ENCODE data around the gene ZNF365.

Gene ZNF365

DNA sequence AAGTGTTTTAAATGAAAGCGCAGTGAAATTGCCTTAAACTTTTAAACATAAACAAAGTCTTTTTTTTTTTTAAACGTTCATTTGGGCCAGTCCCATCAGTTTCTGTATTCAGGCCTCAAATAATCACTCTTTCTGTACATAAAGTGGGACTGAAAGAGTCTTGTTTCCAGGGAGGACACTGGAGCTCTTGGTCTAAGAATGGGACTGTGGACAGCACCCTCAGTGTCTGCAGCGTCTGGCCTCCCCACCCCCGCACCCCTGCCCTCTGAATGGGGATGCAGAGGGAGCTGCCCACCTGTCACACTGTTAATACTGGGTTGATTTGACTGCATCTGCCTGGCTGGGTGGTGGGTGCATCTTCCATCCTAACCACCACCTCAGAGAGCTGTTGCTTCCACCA is 5.2 kb downstream of the ZNF365 start:
- Histone ChIP-seq H2AFZ (no peak overlapping the region), H3K4me2 (ENCODE audit: low read length) (no peak overlapping the region), H3K27me3 (ENCODE audit: control insufficient read depth, insufficient read depth, low read length) (no peaks in the 10 kb centered on the region), H3K4me1 (peaks cover 5% of the 10 kb centered on the region), H3K79me2 (no peaks in the 10 kb centered on the region), H3K4me3 (ENCODE audit: low read depth, low read length) (no peak overlapping the region), H3K36me3 (ENCODE audit: control insufficient read depth, insufficient read depth, low read length) (no peaks in the 10 kb centered on the region), H3K9ac (no peak overlapping the region), H3K9me3 (ENCODE audit: control insufficient read depth, low read length) (no peaks in the 10 kb centered on the region), H3K27ac (no peak overlapping the region)
- TF ChIP-seq, protein P1, sequence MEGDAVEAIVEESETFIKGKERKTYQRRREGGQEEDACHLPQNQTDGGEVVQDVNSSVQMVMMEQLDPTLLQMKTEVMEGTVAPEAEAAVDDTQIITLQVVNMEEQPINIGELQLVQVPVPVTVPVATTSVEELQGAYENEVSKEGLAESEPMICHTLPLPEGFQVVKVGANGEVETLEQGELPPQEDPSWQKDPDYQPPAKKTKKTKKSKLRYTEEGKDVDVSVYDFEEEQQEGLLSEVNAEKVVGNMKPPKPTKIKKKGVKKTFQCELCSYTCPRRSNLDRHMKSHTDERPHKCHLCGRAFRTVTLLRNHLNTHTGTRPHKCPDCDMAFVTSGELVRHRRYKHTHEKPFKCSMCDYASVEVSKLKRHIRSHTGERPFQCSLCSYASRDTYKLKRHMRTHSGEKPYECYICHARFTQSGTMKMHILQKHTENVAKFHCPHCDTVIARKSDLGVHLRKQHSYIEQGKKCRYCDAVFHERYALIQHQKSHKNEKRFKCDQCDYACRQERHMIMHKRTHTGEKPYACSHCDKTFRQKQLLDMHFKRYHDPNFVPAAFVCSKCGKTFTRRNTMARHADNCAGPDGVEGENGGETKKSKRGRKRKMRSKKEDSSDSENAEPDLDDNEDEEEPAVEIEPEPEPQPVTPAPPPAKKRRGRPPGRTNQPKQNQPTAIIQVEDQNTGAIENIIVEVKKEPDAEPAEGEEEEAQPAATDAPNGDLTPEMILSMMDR (IDR thresholded peaks at IDR 0.05): no peak

DNA sequence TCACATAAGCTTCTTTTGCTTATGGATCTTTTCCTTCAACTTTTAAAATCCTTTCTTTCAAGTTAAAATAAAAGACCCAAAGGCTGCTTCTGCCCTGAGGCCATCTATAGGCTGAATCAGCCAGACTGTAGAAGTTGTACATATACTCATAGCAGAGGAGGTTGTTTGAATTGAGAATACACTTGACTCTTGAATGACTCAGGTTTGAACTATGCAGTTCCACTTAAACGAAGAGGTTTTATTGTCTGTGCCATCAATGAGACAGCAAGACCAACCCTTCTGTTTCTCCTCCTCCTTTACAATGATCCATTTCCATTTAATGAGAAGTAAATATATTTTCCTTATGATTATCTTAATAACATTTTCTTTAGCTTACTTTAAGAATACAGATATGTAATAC is 5.8 kb downstream of the ZNF365 start:
- H3K9me3 ChIP-seq (ENCODE audit: control insufficient read depth, low read length): no peaks in the 10 kb centered on the region
- no peak overlapping the region for H3K27ac ChIP-seq
- no peaks in the 10 kb centered on the region for H3K79me2 ChIP-seq
- H2AFZ ChIP-seq: no peak overlapping the region
- no peak overlapping the region for H3K9ac ChIP-seq
- H3K4me1 ChIP-seq: peaks cover 8% of the 10 kb centered on the region
- H3K4me2 ChIP-seq (ENCODE audit: low read length): no peak overlapping the region
- TF ChIP-seq, protein P1 (IDR thresholded peaks at IDR 0.05): no peak
- H3K27me3 ChIP-seq (ENCODE audit: control insufficient read depth, insufficient read depth, low read length): no peaks in the 10 kb centered on the region
- H3K36me3 ChIP-seq (ENCODE audit: control insufficient read depth, insufficient read depth, low read length): no peaks in the 10 kb centered on the region
- H3K4me3 ChIP-seq (ENCODE audit: low read depth, low read length): no peak overlapping the region

DNA sequence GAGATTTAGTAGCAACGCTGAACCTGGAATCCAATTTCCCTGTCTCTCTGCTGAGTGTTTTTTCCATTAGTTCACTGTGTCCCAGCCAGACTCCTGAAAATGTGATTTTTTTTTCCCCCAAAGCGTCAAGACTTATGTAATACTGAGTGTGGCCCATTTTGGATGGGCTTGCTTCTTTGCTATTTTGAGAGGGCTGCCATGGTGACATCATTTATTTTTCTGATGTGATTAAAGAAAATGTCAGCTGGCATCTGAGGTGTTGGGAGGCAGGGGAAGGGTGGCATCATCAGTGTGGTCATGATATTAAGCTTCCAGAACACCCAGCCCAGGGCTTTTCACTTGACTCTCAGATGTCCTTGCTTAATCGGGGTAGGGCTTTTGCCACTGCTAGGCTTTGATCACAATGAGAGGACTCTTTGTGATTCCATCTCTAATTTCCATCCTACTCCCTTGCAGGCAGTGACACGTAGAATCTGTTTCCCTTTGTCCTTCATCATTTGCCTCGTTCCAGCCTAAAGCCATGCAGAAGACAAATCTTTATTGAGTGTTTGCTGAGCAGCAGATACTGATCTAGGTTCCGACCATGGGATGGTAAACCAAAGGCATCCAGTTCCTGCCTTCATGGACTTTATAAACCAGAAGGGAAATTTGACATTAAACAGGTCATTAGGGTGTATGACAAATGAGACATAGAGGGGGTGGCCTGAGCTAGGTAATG is 7.4 kb downstream of the ZNF365 start:
- H3K4me2 ChIP-seq (ENCODE audit: low read length): no peak overlapping the region
- no peaks in the 10 kb centered on the region for H3K9me3 ChIP-seq (ENCODE audit: control insufficient read depth, low read length)
- no peak overlapping the region for H2AFZ ChIP-seq
- H3K27ac ChIP-seq: no peak overlapping the region
- H3K4me3 ChIP-seq (ENCODE audit: low read depth, low read length): no peak overlapping the region
- no peaks in the 10 kb centered on the region for H3K27me3 ChIP-seq (ENCODE audit: control insufficient read depth, insufficient read depth, low read length)
- TF ChIP-seq, protein P1 (IDR thresholded peaks at IDR 0.05): no peak
- no peaks in the 10 kb centered on the region for H3K36me3 ChIP-seq (ENCODE audit: control insufficient read depth, insufficient read depth, low read length)
- H3K79me2 ChIP-seq: no peaks in the 10 kb centered on the region
- peaks cover 8% of the 10 kb centered on the region for H3K4me1 ChIP-seq
- H3K9ac ChIP-seq: no peak overlapping the region

DNA sequence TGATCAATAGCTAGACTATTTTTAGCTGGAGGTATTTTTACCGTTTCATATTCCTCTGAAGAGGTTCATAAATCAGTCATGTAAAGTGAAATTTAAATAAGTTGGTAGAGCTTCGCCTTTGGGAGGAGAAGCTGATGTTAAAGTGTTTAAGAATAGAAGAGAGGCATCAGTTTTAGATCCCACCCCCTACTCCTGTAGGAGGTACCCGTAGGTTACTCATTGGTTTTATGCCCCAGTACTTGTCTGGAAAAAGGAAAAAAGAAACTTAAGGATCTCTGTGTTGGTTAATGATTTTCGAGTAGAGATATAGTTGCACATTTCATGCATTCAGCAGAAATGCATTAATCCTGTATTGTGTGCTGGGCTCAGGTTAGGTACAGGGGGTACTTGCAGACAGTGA is 8.7 kb downstream of the ZNF365 start:
- Histone ChIP-seq H3K9ac (no peak overlapping the region), H3K79me2 (no peaks in the 10 kb centered on the region), H3K36me3 (ENCODE audit: control insufficient read depth, insufficient read depth, low read length) (no peaks in the 10 kb centered on the region), H3K27me3 (ENCODE audit: control insufficient read depth, insufficient read depth, low read length) (no peaks in the 10 kb centered on the region), H3K27ac (no peak overlapping the region), H3K9me3 (ENCODE audit: control insufficient read depth, low read length) (no peaks in the 10 kb centered on the region), H3K4me3 (ENCODE audit: low read depth, low read length) (no peak overlapping the region), H3K4me2 (ENCODE audit: low read length) (no peak overlapping the region), H3K4me1 (peaks cover 8% of the 10 kb centered on the region), H2AFZ (no peak overlapping the region)
- TF ChIP-seq, protein P1 (IDR thresholded peaks at IDR 0.05): no peak

DNA sequence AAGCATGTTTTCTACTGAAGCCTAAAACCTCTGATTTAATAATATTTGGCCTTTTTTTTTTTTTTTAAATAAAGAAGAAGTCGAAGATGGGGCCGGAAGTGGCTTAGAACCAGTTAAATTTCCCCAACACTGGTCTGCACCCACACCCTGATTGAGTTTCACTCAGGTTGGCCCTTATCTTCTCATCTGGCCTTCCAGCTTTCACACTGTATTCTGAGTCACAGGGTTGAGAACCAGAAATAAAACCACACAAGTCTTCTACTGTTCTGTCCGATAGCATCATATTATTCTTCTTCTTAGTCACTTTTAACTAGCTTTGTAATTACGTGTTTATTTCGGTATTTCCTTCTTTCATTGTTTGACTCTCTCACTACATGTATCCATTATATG is 9.9 kb downstream of the ZNF365 start:
- Histone ChIP-seq H3K4me3 (ENCODE audit: low read depth, low read length) (no peak overlapping the region), H3K27me3 (ENCODE audit: control insufficient read depth, insufficient read depth, low read length) (no peaks in the 10 kb centered on the region), H3K27ac (no peak overlapping the region), H3K79me2 (no peaks in the 10 kb centered on the region), H3K4me1 (peaks cover 8% of the 10 kb centered on the region), H3K4me2 (ENCODE audit: low read length) (peak overlapping the region; percentile 37), H3K9ac (no peak overlapping the region), H3K36me3 (ENCODE audit: control insufficient read depth, insufficient read depth, low read length) (no peaks in the 10 kb centered on the region), H3K9me3 (ENCODE audit: control insufficient read depth, low read length) (no peaks in the 10 kb centered on the region), H2AFZ (no peak overlapping the region)
- TF ChIP-seq, protein P1 (IDR thresholded peaks at IDR 0.05): no peak
